BLaER1 (cell line): ENCODE data around the gene OLFM1.

ENCODE experiments used
- H3K27ac ChIP-seq: shearing (Covaris generic); formaldehyde crosslinking; 2 replicates; pipeline ENCODE4 v1.8.1; 2022
- H3K27me3 ChIP-seq: shearing (Covaris generic); formaldehyde crosslinking; 2 replicates; pipeline ENCODE4 v1.8.1; 2022
- H3K36me3 ChIP-seq: shearing (Covaris generic); formaldehyde crosslinking; 2 replicates; pipeline ENCODE4 v1.8.1; 2022
- H3K4me1 ChIP-seq: shearing (Covaris generic); formaldehyde crosslinking; 2 replicates; pipeline ENCODE4 v1.8.1; 2022
- H3K4me2 ChIP-seq: shearing (Covaris generic); formaldehyde crosslinking; 2 replicates; pipeline ENCODE4 v1.8.1; 2022
- H3K4me3 ChIP-seq: shearing (Covaris generic); formaldehyde crosslinking; 2 replicates; pipeline ENCODE4 v1.8.1; 2022
- H3K9ac ChIP-seq: shearing (Covaris generic); formaldehyde crosslinking; 2 replicates; pipeline ENCODE4 v1.8.1; 2022
- H3K9me3 ChIP-seq: shearing (Covaris generic); formaldehyde crosslinking; 2 replicates; pipeline ENCODE4 v1.8.1; 2022
- H4K20me1 ChIP-seq: shearing (Covaris generic); formaldehyde crosslinking; 2 replicates; pipeline ENCODE4 v1.8.1; 2022
- Cebpa-rat ChIP-seq: shearing (Covaris generic); IDR thresholded peaks from 2 replicates; pipeline ENCODE4 v1.8.1; 2022

The OLFM1 gene

GRCh38 chr9:135088348-135088978 lies 995 bp downstream of the OLFM1 start:
- Histone ChIP-seq H3K9ac (no peak overlapping the region), H3K4me2 (no peak overlapping the region), H3K9me3 (no peaks in the 10 kb centered on the region), H3K36me3 (no peaks in the 10 kb centered on the region), H3K4me3 (no peak overlapping the region), H3K27ac (no peak overlapping the region), H4K20me1 (peaks cover 60% of the 10 kb centered on the region; the same call in 1 of the 2 replicates), H3K27me3 (peaks cover 75% of the 10 kb centered on the region), H3K4me1 (peaks cover 7% of the 10 kb centered on the region)
- no peak for TF ChIP-seq Cebpa-rat

- H3K9ac ChIP-seq: no peak overlapping the region
- no peak for TF ChIP-seq Cebpa-rat
- no peaks in the 10 kb centered on the region for H3K4me1 ChIP-seq
- no peak overlapping the region for H3K4me3 ChIP-seq
- no peaks in the 10 kb centered on the region for H3K9me3 ChIP-seq
- H3K27me3 ChIP-seq: peaks cover 75% of the 10 kb centered on the region
- H3K4me2 ChIP-seq: no peak overlapping the region
- no peak overlapping the region for H3K27ac ChIP-seq
- H4K20me1 ChIP-seq: peaks cover 67% of the 10 kb centered on the region; the same call in 1 of the 2 replicates
- H3K36me3 ChIP-seq: no peaks in the 10 kb centered on the region
These were observed 1.7 kb downstream of the OLFM1 start for GRCh38 chr9:135088979-135089847.

GRCh38 chr9:135090081-135090480 lies 2.6 kb downstream of the OLFM1 start:
- Histone ChIP-seq H3K36me3 (no peaks in the 10 kb centered on the region), H3K4me1 (no peaks in the 10 kb centered on the region), H3K4me3 (no peak overlapping the region), H3K27ac (no peak overlapping the region), H3K9me3 (no peaks in the 10 kb centered on the region), H3K9ac (no peak overlapping the region), H4K20me1 (peaks cover 61% of the 10 kb centered on the region; the same call in 1 of the 2 replicates), H3K27me3 (peaks cover 71% of the 10 kb centered on the region), H3K4me2 (no peak overlapping the region)
- TF ChIP-seq Cebpa-rat: no peak

GRCh38 chr9:135090547-135090946 lies 3.1 kb downstream of the OLFM1 start:
- H3K27me3 ChIP-seq: peaks cover 71% of the 10 kb centered on the region
- no peak overlapping the region for H3K27ac ChIP-seq
- H4K20me1 ChIP-seq: peaks cover 56% of the 10 kb centered on the region; the same call in 1 of the 2 replicates
- H3K9ac ChIP-seq: no peak overlapping the region
- H3K4me3 ChIP-seq: no peak overlapping the region
- H3K36me3 ChIP-seq: no peaks in the 10 kb centered on the region
- no peaks in the 10 kb centered on the region for H3K9me3 ChIP-seq
- no peak for TF ChIP-seq Cebpa-rat
- no peak overlapping the region for H3K4me2 ChIP-seq
- no peaks in the 10 kb centered on the region for H3K4me1 ChIP-seq

- peaks cover 67% of the 10 kb centered on the region for H3K27me3 ChIP-seq
- H3K9ac ChIP-seq: no peak overlapping the region
- H3K27ac ChIP-seq: no peak overlapping the region
- H3K9me3 ChIP-seq: no peaks in the 10 kb centered on the region
- H3K4me1 ChIP-seq: no peaks in the 10 kb centered on the region
- TF ChIP-seq Cebpa-rat: no peak
- H4K20me1 ChIP-seq: peaks cover 49% of the 10 kb centered on the region; the same call in 1 of the 2 replicates
- H3K4me3 ChIP-seq: no peak overlapping the region
- no peaks in the 10 kb centered on the region for H3K36me3 ChIP-seq
- H3K4me2 ChIP-seq: no peak overlapping the region
These were observed 4.1 kb downstream of the OLFM1 start for GRCh38 chr9:135091545-135091944.

GRCh38 chr9:135093111-135093510 lies 5.6 kb downstream of the OLFM1 start:
- H3K9ac ChIP-seq: no peak overlapping the region
- H3K9me3 ChIP-seq: no peaks in the 10 kb centered on the region
- H3K4me3 ChIP-seq: no peak overlapping the region
- H3K27me3 ChIP-seq: peaks cover 57% of the 10 kb centered on the region
- H3K4me1 ChIP-seq: no peaks in the 10 kb centered on the region
- no peak for TF ChIP-seq Cebpa-rat
- H3K36me3 ChIP-seq: no peaks in the 10 kb centered on the region
- H4K20me1 ChIP-seq: peaks cover 39% of the 10 kb centered on the region; the same call in 1 of the 2 replicates
- H3K4me2 ChIP-seq: no peak overlapping the region
- no peak overlapping the region for H3K27ac ChIP-seq

GRCh38 chr9:135093911-135094584 lies 6.6 kb downstream of the OLFM1 start:
- no peak overlapping the region for H3K27ac ChIP-seq
- H3K9me3 ChIP-seq: no peaks in the 10 kb centered on the region
- H3K4me2 ChIP-seq: no peak overlapping the region
- H3K9ac ChIP-seq: no peak overlapping the region
- no peaks in the 10 kb centered on the region for H3K4me1 ChIP-seq
- H3K27me3 ChIP-seq: peaks cover 48% of the 10 kb centered on the region
- peaks cover 29% of the 10 kb centered on the region; the same call in 1 of the 2 replicates for H4K20me1 ChIP-seq
- H3K4me3 ChIP-seq: no peak overlapping the region
- no peaks in the 10 kb centered on the region for H3K36me3 ChIP-seq
- TF ChIP-seq Cebpa-rat: no peak

GRCh38 chr9:135095470-135096407 lies 8.3 kb downstream of the OLFM1 start:
- H3K4me2 ChIP-seq: no peak overlapping the region
- no peak overlapping the region for H3K9ac ChIP-seq
- no peaks in the 10 kb centered on the region for H3K4me1 ChIP-seq
- peaks cover 36% of the 10 kb centered on the region for H3K27me3 ChIP-seq
- no peaks in the 10 kb centered on the region for H3K36me3 ChIP-seq
- TF ChIP-seq Cebpa-rat: no peak
- H3K4me3 ChIP-seq: no peak overlapping the region
- peaks cover 29% of the 10 kb centered on the region; the same call in 1 of the 2 replicates for H4K20me1 ChIP-seq
- no peaks in the 10 kb centered on the region for H3K9me3 ChIP-seq
- H3K27ac ChIP-seq: no peak overlapping the region

GRCh38 chr9:135096408-135096895 lies 9.0 kb downstream of the OLFM1 start:
- Histone ChIP-seq H3K36me3 (no peaks in the 10 kb centered on the region), H3K4me2 (no peak overlapping the region), H4K20me1 (peaks cover 29% of the 10 kb centered on the region; the same call in 1 of the 2 replicates), H3K27me3 (peaks cover 43% of the 10 kb centered on the region), H3K9me3 (no peaks in the 10 kb centered on the region), H3K4me3 (no peak overlapping the region), H3K4me1 (no peaks in the 10 kb centered on the region), H3K27ac (no peak overlapping the region), H3K9ac (no peak overlapping the region)
- no peak for TF ChIP-seq Cebpa-rat
